COLO668 (cell line): ENCODE measurements around the gene BHLHA15.

Source experiments
- DNase-seq: peaks from one replicate; lab custom pipeline; 2025; ENCODE audit not compliant: unreplicated experiment; lab: John Stamatoyannopoulos, UW

BHLHA15 gene

DNA sequence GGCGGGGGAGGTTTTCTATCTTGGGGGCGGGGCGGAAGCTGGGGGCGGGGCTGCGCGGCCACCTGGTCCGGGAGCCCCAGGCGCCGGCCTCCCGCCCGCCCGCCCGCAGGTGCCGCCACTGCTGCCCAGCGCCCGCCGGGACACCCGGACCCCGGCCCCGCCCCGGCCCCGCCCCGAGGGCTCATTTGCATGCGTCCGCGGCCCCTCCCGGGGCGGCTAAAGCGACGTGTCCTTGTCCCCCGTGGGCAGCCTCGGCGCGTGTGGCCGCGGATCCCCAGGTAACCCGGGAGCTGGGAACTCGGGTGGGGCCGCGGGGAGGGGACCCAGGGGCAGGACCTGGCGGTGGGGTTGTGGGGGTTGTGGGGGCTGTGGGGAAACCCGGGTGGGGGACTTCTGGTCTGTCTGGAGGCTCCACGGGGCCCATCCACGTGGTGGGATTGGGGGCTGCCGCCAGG lies at the start of gene BHLHA15:
BHLHA15 (plus strand) TSS at position 219 of the 455 bp plus-strand sequence. CDS start 871 bp downstream, outside the sequence.
- peak; percentile 85 for DNase-seq

DNA sequence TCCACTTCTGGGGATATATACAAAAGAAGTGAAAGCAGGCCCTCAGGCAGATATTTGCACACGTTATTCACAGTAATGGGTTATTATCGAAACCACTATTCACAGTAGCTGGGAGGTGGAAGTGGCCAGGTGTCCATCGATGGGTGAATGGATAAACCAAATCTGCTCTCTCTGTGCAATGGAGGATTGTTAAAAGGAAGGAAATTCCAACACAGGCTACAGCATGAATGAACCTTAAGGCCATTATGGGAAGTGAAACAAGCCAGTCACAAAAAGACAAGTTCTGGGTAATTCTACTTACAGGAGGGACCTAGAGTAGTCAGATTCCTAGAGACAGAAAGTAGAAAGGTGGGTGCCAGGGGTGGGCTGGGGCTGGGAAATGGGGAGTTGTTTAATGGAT lies 48.5 kb upstream of the BHLHA15 start:
- no peak for DNase-seq

DNA sequence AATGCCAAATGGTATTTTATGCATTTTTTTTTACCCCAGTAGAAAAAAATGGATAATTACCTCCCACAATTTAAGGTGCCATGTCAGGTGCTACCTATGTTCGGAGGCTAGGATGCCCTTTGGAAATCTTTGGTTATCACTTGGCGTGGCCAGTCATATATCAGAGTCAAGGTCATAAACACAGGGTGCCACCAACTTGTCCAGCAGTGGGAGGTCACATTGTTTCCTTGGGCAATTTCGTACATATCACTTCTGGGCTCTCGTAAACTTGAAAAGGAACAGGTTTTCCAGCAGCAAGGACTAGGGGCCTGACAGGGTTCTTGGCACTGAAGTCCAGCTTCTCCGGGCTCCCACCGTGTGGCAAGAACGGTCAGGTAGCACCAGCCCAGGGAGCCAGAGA lies 48.0 kb upstream of the BHLHA15 start:
- DNase-seq = no peak

DNA sequence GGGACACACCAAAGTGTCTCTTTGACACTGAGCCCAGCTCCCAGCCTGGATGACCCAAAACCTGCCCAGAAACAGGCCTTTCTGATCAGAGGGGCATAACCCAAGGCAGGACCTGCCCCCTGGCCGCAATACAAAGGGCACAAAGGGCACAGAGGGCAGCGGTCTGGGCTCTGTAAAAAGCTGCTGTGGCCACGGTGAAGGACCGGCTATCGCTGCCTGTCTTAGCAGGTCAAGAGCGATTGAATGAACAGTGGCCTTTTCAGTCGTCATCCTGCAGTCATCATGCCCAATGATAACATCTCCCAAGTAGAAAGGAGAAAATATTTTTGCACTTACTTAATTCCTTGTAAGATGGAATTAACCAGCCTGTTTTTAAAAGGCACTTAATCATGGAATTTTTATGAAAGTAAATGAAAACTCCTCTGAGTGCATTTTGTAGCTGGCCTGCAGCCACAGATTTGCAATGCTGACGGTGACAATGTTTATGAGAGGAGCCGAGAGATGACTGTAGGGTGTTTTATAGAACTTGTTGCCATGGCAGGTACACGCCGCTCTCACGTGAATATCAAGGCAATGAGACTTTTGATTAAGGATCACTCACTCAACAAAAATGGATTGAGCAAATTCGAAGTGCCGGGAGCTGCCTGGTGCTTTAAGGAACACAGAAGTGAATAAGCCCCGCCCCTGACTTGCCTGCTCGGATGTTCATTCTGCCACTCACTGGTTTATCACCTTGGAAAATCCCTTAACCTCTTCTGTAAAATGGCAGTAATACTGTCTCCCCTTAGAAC lies 47.3 kb upstream of the BHLHA15 start:
- DNase-seq = no peak

DNA sequence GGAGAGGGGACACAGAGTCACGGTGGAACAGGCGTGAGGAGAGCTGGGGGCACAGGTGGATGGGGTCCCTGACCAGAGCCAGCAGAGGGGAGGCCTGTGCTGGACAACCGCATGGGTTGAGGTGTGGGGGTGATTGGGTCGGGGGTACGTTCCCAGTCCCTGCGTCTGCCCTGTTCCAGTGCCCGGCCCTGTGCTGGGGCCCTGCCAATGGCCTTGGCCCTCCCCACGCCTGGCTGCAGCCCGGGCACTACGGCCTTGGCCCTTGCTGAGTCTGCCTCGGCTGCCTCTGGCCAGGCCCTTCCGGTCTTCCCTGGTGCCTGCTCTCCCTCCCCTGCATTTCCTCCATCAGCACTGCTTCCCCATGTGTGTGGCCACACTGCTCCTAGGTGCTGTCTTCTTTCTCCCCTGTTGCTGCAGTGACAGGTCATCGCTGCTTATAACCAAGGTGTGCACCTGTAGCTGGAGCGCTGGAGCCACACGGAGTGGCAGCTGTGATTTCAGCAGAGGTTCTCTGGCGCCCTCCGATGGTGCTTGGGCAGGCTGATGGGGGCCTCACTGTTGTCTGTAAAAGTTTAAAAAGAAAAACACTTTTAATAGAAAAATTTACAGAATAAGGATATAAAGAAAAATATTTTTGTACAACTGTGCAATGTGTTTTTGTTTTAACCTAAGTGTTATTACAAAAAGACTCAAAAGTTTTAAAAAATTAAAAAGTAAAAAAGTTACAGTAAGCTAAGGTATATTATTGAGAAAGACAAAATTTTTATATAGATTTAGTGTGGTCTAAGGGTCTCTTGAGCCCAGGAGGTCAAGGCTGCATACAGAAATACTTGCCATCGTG lies 45.2 kb upstream of the BHLHA15 start:
- peak; percentile 52 for DNase-seq

DNA sequence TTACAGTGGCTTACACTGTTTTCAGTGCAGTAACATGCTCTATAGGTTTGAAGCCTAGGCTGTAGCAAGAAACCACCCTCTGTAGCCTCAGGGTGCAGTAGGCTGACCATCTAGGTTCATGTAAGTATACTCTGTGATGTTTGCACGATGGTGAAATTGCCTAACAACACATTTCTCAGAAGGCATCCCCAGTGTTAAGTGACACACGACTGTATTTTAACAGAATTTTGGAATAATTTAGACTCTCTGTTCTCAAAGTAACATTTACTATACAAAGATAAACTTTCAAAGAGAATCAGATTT lies 44.6 kb upstream of the BHLHA15 start:
- no peak for DNase-seq

DNA sequence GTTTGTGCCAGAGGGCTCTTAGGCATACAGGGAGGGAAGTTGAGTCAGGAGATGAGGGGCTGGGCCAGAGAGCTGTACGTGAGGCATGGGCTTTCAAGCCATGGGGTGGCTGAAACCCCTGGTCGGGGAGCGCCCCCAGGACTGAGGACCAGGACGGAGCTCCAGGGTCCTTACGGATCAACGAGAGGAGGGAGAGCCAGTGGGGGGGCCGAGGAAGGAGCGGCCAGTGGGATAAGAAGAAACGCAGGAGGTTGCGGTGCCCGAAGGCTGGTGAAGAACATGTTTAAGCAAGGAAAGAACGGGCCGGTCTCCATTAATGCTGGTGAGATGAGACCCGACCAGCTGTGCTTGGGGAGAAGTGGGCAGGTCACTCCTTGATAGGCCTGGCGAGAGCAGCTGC lies 43.6 kb upstream of the BHLHA15 start:
- no peak for DNase-seq

DNA sequence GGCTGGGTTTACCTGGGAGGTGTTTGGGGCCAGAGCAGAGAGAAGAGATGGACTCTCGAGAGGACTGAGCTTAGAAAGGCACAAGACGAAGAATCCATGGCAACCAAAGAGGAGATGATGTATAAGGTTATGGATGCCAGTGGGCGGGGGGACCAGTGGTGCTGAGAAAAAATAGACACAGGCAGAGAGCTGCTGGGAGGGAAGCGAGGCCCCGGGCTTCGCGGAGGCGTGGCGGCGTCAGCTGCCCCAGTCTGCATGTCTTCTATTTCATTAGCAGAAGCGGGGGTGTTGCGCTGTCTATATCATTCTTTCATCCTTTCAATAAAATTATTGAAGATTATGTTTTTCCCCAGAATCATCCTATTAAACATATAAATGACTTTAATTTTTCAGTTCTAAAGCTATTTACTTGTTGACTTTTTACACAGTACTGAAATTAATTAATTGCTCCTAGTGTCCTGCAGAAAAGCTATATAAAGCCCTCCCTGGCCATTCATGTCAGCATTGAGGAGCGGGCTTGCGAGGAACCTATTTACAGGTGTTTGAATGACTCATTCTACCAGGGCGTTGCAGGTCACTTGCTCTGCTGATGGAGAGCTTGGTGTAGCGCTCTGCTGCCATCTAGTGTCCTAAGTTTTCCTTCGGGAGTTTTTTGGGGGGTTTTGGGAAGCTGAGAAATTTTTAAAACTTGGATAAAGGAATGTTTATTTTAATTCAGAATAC lies 42.9 kb upstream of the BHLHA15 start:
- peak; percentile 73 for DNase-seq

DNA sequence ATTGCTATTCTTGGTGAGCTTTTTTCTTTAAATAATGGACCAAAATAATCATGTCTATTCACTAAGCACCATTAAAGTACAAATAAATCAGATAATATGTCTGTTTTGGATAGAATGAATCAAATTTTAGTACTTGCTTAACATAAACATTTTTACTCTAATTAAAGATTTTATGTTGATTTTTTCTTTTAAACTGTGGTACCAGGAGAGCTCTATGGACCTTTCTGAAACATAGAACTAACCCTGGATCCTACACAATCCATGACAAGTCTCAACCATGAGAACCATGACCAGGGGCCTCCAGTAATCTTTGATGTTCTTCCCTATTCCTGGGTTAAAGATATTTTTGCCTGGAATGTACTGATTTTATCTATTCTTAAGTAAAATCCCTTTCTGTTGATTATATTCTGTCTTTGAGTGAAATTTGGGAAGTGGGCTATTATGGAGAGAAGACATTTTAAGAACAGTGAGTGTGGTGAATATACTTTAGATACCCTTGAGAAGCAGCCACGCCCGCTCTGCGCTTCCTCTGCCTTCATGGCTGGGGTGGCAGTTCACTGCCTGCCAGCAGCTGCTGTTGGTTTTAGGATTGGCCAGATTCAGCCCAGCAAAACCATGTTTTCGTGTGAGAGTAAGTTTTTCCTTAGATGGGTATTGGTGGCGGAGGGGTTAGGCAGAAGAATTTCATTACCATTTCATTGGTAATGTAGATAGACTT lies 42.2 kb upstream of the BHLHA15 start:
- no peak for DNase-seq

DNA sequence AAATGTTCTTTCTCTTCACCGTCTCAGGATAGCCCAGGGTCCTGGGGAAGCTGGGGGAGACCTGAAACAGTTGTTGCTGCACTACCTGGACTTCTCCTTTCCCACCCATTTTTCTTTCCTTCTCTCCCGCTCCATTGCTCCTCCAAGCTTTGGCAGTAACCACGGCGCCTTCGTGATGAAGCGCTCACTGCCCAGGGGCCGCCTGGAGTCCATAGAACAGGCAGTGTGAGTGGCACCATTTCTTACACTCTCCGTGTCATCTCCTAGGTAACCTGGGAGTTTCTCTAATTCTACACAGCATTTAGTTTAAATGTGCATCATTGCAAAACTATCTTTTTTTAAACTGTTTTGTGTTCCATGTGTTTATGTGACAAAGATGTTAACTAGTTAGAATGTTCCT lies 40.3 kb upstream of the BHLHA15 start:
- DNase-seq = no peak

DNA sequence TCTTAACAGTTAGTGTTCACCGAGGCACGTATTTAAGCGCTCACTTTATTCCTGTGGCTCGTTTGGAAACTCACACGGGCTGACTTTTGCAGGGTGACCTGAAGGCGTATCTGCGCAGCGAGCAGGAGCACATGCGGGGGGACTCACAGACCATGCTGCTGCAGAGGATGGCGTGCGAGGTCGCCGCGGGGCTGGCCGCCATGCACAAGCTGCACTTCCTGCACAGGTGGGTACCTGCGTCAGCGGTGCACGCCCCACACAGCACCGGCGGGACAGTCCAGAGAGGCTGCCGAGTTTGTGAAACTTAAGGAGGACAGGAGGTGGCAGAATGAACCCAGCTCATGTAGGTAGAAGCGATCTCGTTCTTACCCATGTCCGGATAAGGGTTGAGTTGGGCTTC lies 39.8 kb upstream of the BHLHA15 start:
- DNase-seq = no peak

DNA sequence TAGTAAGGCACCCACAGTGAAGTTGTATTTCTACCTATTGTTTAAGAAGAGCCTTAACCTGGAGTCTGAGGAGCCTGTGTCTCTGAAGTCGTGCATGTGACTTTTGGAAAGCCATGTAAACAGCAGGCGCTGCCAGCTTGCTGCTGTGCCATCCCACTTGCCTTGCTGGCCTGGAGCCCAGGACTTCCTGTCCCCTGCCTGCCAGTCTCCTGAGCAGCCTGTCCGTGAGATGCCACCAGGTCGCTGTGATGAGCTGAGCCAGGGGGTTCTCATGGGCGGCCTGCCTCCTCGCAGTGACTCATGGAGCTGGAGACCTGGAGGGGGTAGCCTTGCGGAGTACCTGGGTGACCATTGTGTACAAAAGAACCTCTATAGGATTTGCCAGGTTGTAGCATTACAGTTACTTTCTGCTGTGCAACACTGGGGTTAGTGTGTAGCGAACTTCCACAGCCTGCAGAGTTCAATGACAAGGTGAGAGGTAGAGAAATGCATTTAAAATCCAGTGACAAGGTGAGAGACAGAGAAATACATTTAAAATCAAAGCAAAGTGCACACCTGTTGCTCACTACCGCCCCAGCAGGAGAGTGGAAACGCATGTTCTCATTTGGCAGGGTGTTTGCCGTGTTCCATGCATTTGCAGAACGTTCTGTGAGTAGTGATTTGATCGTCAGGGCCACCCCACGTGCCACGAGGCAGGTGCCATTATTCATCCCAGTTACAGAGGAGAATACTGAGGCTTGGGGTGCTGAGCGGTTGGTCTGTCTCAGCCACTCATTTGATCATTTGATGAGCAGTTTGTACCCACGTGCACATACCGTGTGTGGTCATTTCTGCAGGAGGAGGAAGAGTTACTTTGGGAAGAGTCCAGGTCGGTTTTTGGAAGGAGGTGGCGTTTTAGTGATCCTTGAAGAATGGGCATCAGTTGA lies 36.6 kb upstream of the BHLHA15 start:
- DNase-seq = no peak

DNA sequence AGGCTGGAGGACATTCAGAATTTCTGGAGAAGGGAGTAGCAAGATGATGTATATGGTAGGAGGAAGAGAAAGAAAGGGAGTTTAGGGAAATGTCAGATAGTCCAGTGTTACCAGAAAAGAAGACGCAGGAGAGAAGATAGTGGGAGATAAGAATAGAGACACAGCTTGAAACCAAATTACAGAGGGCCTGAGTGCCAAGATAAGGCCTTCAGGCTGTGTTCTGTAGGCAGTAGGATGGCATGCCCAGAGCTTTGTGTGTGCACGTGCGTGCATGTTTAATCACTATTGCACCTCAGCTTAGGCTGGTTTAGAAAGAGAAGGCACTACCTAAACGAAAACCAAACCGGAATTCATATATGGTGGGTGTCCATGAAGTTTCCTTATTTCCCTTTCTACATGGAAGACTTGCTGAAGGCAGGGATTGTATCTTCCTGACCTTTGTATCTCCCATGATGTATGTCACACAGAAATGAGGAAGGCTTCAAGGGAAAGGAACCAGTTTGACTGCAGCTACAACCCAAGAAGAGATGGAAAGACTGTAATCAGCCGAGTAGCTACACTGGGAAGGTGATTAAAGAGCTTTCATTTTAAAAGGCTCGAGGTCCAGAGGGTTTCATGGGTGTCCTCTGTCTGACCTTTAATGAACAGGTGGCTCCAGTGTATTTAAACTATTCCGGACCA lies 35.8 kb upstream of the BHLHA15 start:
- DNase-seq = no peak

DNA sequence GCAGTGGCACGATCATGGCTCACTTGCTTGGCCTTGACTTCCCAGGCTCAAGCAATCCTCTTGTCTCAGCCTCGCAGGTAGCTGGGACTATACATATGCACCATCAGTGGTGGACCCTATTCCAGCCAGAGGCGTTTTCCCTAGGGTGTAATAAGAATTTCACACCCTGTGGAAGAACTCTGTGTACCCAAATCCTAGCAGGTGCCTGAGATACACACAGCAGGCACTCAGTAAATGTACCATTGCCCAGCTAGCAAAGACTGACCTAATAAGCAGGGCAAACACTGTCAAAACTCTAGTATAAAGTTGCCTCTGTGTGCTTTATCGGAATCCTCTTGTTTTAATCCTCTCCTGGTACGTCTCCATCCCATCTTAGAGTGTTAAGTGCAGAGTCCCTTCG lies 33.7 kb upstream of the BHLHA15 start:
- DNase-seq = no peak

DNA sequence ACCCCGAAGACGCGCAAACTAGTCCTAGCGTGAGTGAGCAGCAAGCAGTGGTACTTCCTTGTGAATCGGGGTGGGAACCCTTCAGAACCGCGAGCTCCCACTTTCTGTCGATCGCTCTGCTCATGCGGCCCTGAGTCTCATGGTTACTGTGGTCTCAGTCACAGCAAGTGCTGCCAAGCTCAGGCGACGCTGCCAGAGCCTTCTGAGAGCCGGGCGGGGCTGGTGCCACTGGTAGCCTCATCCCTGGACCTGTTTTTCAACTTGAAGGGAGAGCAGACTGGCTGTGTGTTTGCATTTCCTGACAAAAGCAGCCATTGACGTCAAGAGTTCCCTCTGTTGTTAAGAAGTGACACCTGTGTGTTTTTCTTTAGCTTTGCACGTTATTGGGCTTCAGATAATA lies 32.9 kb upstream of the BHLHA15 start:
- DNase-seq = peak; percentile 40

DNA sequence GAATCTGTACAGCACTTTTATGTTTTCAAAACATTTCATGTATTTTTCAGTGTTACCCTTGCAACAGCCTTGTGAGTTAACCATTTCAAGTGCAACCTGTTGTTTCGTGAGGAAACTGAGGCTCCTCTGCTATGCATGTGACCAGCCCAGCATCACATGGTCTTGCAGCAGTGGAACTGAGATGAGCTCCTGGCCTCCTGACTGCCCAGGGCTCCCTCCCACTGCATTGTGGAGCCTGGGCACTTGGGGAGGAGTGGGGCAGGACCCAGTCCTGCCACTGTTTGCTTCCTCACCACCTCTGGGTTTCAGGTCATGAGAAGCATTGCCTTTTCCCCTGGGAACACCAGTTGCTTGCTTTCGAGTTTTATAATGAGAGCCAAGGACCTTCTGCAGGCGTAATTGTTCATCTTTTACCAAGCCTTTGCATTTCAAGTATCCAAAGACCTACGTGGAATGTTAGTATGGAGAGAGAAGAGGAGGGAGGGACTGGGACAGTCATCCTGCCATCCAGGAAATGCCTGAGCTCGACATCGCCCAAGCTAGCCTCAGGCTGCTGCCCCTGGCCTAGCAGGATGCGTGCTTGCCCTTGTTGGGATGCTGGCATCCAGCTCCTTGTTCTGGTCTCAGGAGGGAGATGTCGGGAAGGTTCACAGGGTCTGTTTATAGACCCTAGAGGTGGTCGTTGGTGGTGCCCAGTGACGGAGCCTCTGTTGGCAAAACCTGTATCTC lies 32.3 kb upstream of the BHLHA15 start:
- no peak for DNase-seq

DNA sequence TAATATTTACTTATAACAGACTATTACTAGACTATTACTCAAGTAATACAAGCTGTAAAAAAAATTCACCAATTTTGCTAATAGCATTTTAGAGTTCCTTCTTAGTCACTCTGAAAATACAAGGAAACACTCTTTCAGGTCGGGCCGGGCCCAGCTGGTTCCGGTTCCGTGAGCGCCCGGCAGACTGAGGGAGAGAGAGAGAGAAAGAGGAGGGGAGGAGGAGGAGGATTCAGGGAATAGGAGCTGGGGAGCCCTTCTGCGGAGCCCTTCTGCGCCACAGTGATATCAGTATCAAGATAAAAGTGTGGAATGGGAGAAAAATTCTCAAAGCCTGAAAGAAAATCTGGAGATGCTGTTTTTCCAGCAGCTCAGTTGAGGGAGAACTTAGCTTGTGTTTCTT lies 30.5 kb upstream of the BHLHA15 start:
- no peak for DNase-seq

DNA sequence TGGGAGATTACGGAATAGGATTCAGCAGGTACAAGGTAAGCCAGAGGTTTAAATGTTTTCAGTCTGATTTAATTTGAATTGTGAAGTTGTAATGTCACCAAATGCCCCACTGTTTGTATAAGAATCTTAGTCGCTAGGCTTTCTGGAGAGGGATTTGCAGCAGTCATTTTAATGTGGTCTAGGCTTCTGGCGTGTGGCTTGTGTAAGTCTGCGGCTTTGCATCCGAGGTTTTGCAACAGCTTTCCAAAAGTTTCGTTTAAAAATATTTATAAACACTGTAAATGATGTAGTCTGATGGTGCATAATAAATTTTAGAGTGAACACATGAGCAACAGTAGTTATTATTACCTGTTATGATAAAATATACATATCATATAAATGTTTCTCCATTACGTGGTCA lies 26.1 kb upstream of the BHLHA15 start:
- DNase-seq = no peak
